Natural killer cell treated with Interleukin-12 subunit alpha and Interleukin-12 subunit beta and Interleukin-15 and Interleukin-18, amount 100 ng/mL, for 72 hours (primary cell): ENCODE results near the gene SCN8A. TPM values are rescaled to one million over a fixed set of nuclear protein-coding genes. Genes with fewer than 3 reads are reported as not detected.

Source experiments
- ATAC-seq, 2 donors: fragments of 150-1000 bp; cut with Tn5 transposase in 1 of 2; sonication (Bioruptor Pico), chemical (Tn5 transposase) in 1 of 2; 2 replicates each; pipeline ENCODE4 v1.10.0; 2021
- DNase-seq: peaks from one replicate; pipeline ENCODE4 v3.0.0; 2022; ENCODE audit warnings: low spot score
- H3K27ac Mint-ChIP-seq, 2 donors: 1 replicate in 1 of 2; 2 replicates in 1 of 2; pipeline ENCODE4 v1.8.0; 2022; ENCODE audit warnings: mixed read lengths in 2 of 2, mild to moderate bottlenecking in 1 of 2, moderate library complexity in 1 of 2
- H3K27me3 Mint-ChIP-seq, 2 donors: 1 replicate in 1 of 2; 2 replicates in 1 of 2; pipeline ENCODE4 v1.8.0; 2022; ENCODE audit warnings: mixed read lengths in 2 of 2
- H3K36me3 Mint-ChIP-seq: one replicate; pipeline ENCODE4 v1.8.0; 2022; ENCODE audit warnings: mixed read lengths
- H3K4me1 Mint-ChIP-seq, 2 donors: 1 replicate in 1 of 2; 2 replicates in 1 of 2; pipeline ENCODE4 v1.8.0; 2022; ENCODE audit warnings: low read depth in 2 of 2, mixed read lengths in 2 of 2, mild to moderate bottlenecking in 1 of 2
- H3K4me3 Mint-ChIP-seq: one replicate; pipeline ENCODE4 v1.8.0; 2022; ENCODE audit warnings: mixed read lengths
- H3K9me3 Mint-ChIP-seq: 2 replicates; pipeline ENCODE4 v1.8.0; 2022; ENCODE audit warnings: mixed read lengths
- total RNA-seq, 2 donors: library from RNA; stranded (reverse); gene quantifications; one replicate each; pipeline ENCODE4 v1.2.3, GENCODE V29; 2022

The SCN8A gene
- total RNA-seq, 2 donors from 2014 or later: 0.50 to 1.5 TPM

- H3K36me3 Mint-ChIP-seq: no peaks in the 10 kb centered on the region
- H3K4me1 Mint-ChIP-seq: peaks cover 4 to 12% of the 10 kb centered on the region in 2 donors
- no peaks in the 10 kb centered on the region for H3K9me3 Mint-ChIP-seq
- H3K4me3 Mint-ChIP-seq: no peak overlapping the region
- ATAC-seq: no peak
- no peak for DNase-seq
- H3K27me3 Mint-ChIP-seq: peaks cover 17 to 18% of the 10 kb centered on the region in 2 donors
- H3K27ac Mint-ChIP-seq: no peak overlapping the region
These were observed 259.9 kb downstream of the SCN8A start for GRCh38 chr12:51850965-51851299.

- Mint-ChIP-seq H3K36me3 (no peaks in the 10 kb centered on the region), H3K27ac (no peak overlapping the region), H3K4me1 (peaks cover 0 to 8% of the 10 kb centered on the region in 2 donors), H3K27me3 (peaks cover 10 to 18% of the 10 kb centered on the region in 2 donors), H3K4me3 (no peak overlapping the region), H3K9me3 (no peaks in the 10 kb centered on the region)
- ATAC-seq: no peak
- no peak for DNase-seq
These were observed 260.5 kb downstream of the SCN8A start for GRCh38 chr12:51851413-51852124.

DNA sequence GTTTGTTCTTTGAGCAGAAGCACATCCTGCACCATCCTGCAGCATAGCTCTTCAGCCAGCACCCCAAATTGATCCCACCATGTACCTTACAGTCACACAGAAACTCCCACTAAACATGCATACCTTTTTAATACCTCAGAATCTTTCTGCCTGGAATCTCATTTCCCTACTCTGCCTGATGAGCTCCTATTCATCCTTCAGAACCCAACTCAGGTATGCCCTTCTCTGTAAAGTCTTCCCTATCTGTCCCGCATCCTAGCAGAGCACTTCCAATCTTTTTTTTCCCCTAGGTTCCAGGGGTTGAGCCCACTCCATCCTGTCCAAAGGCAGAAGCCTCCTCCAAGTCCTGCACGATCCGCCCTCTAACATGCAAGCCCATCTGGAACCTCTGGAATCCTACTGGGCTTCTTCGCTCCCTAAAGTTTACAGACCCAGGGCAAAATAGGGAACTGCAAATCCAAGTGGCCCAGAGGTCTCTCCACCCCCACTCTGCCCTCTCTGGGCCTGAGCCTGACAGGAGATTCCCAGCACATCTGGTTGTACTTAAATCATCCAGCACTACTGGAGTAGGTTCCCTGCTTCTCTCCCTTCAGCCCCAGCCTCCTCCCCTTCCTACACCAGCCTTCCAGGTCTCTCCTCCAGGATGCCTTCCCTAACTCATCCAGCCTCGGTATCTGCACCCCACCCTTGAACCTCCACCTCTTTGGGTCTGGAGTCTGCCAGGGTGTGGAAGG lies 261.5 kb downstream of the SCN8A start:
- ATAC-seq: no peak
- peaks cover 0 to 5% of the 10 kb centered on the region in 2 donors for H3K4me1 Mint-ChIP-seq
- H3K27ac Mint-ChIP-seq: no peak overlapping the region
- no peak for DNase-seq
- H3K9me3 Mint-ChIP-seq: no peaks in the 10 kb centered on the region
- H3K27me3 Mint-ChIP-seq: peaks cover 15 to 22% of the 10 kb centered on the region in 2 donors
- H3K36me3 Mint-ChIP-seq: no peaks in the 10 kb centered on the region
- no peak overlapping the region for H3K4me3 Mint-ChIP-seq

DNA sequence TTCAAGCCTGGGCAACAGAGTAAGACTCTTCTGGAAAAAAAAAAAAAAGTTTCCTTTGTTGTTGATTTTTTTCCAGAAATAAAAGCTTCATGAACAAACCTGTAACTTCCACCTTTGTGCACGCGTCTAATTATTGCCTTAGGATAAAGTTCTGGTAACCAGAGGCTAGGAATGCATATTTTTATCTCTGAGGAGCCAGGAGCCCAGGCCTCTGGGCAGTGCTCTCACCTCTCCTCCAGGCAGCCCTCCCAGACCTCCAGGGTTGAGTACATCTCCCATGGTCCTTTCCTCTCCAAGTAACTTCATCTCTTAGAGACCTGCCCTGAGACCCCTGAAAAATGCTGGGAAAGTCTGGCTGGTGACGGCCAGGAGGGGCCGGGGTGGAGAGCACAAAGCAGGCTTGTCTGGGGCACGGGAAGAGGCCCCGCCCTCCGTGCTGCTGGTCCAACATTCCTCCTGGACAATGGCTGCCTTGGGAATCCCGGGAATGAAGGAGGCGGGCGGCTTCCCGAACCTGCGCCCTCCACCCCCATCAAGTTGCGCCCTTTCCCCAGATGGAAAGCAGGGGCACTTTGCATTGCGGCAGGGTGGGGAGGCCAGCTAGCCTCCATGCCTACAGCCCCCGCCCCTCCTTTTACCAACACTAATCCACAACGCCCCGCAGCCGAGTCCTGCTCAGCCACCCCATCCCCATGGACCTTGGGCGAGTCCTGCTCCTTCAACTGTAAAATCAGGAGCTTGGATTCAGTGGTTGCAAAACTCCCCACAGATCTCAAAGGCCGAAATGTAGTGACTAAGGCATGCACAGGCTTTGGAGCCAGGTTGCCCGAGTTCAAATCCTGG lies 264.8 kb downstream of the SCN8A start:
- peaks cover 16 to 26% of the 10 kb centered on the region in 2 donors for H3K27me3 Mint-ChIP-seq
- peaks cover 0 to 5% of the 10 kb centered on the region in 2 donors for H3K4me1 Mint-ChIP-seq
- H3K9me3 Mint-ChIP-seq: no peaks in the 10 kb centered on the region
- DNase-seq (no peak), ATAC-seq (no peak)
- no peak overlapping the region for H3K27ac Mint-ChIP-seq
- no peaks in the 10 kb centered on the region for H3K36me3 Mint-ChIP-seq
- H3K4me3 Mint-ChIP-seq: no peak overlapping the region

GRCh38 chr12:51860986-51861385 lies 270.0 kb downstream of the SCN8A start:
- no peak for ATAC-seq
- Mint-ChIP-seq H3K4me3 (no peak overlapping the region), H3K9me3 (no peaks in the 10 kb centered on the region), H3K27me3 (peaks cover 24 to 36% of the 10 kb centered on the region in 2 donors), H3K4me1 (peaks cover 4 to 5% of the 10 kb centered on the region in 2 donors), H3K27ac (no peak overlapping the region), H3K36me3 (no peaks in the 10 kb centered on the region)
- DNase-seq: no peak

Other genes starting within 250 kb of the SCN8A start
- gene CELA1, start 244.6 kb upstream of the SCN8A start, total RNA-seq: under 1 TPM in 1 of 2 donors, not detected in 1; 0.31 TPM
- gene GALNT6, start 199.8 kb upstream of the SCN8A start, total RNA-seq: 10 to 100 TPM; 13.2 to 23.5 TPM
- gene SLC4A8, start 166.4 kb upstream of the SCN8A start, total RNA-seq: 1 to 10 TPM; 4.3 to 6.3 TPM